HepG2 (cell line): ENCODE data around the gene HSP90AB1. TPM values are rescaled to one million over a fixed set of nuclear protein-coding genes. Genes with fewer than 3 reads are reported as not detected.

Source experiments
- ATF2 ChIP-seq: sonication (generic); formaldehyde crosslinking; IDR thresholded peaks from 2 replicates; pipeline ENCODE4 v1.4.0; 2020; ENCODE audit warnings: missing genetic modification reagents
- FOXA1 ChIP-seq, 2 experiments: fragments of 450-650 bp in 1 of 2; sonication (generic) in 1 of 2; formaldehyde crosslinking in 1 of 2; IDR thresholded peaks; 2 replicates each; pipeline versions ENCODE4 v1.4.0 to v1.6.1; 2016 to 2020; ENCODE audit warnings: missing genetic modification reagents in 1 of 2
- HNRNPLL ChIP-seq: fragments of 200-400 bp; formaldehyde crosslinking; IDR thresholded peaks from 2 replicates; pipeline ENCODE4 v1.6.1; 2017; ENCODE audit warnings: mild to moderate bottlenecking, low read depth, low read length; ENCODE audit not compliant: poor library complexity, severe bottlenecking
- KLF13 ChIP-seq: sonication (generic); formaldehyde crosslinking; IDR thresholded peaks from 2 replicates; pipeline ENCODE4 v1.4.0; 2020; ENCODE audit warnings: mild to moderate bottlenecking, missing genetic modification reagents
- NCOA5 ChIP-seq: sonication (generic); formaldehyde crosslinking; IDR thresholded peaks from 2 replicates; pipeline ENCODE4 v1.4.0; 2020; ENCODE audit warnings: missing genetic modification reagents
- SPEN ChIP-seq: sonication (generic); formaldehyde crosslinking; IDR thresholded peaks from 2 replicates; pipeline ENCODE4 v1.5.1; 2020; ENCODE audit warnings: low read depth, mild to moderate bottlenecking, missing genetic modification reagents
- ZFP36L2 ChIP-seq: sonication (generic); formaldehyde crosslinking; IDR thresholded peaks from 2 replicates; pipeline ENCODE4 v1.4.0; 2020; ENCODE audit warnings: missing genetic modification reagents
- ZNF18 ChIP-seq: sonication (generic); formaldehyde crosslinking; IDR thresholded peaks from 2 replicates; pipeline ENCODE4 v1.8.0; 2022; ENCODE audit warnings: mild to moderate bottlenecking, missing genetic modification reagents; ENCODE audit not compliant: insufficient replicate concordance
- ZNF382 ChIP-seq: sonication (generic); formaldehyde crosslinking; IDR thresholded peaks from 2 replicates; pipeline ENCODE4 v1.5.0; 2020; ENCODE audit warnings: missing genetic modification reagents, mild to moderate bottlenecking, borderline replicate concordance
- ZNF605 ChIP-seq: sonication (generic); formaldehyde crosslinking; IDR thresholded peaks from 2 replicates; pipeline ENCODE4 v1.8.0; 2022; ENCODE audit warnings: mild to moderate bottlenecking, missing genetic modification reagents
- ZNF737 ChIP-seq: sonication (generic); formaldehyde crosslinking; IDR thresholded peaks from 2 replicates; pipeline ENCODE4 v1.5.0; 2020; ENCODE audit warnings: missing genetic modification reagents, mild to moderate bottlenecking, borderline replicate concordance
- ZNF841 ChIP-seq: sonication (generic); formaldehyde crosslinking; IDR thresholded peaks from 2 replicates; pipeline ENCODE4 v1.8.1; 2023; ENCODE audit warnings: missing genetic modification reagents, borderline replicate concordance
- polyA plus RNA-seq, 8 experiments: library from polyadenylated mRNA; depleted of rRNA in 3 of 8; stranded (reverse) in 7 of 8; unstranded in 1 of 8; fragments of >200 nt; fragmentation: Illumina TruSeq in 4 of 8; extraction: Trizol in 4 of 8; gene quantifications; 2 replicates each; pipeline versions ENCODE4 v1.2.1 to v1.2.3, GENCODE V29; 2011 to 2016; ENCODE audit warnings: low read depth in 4 of 8, missing spikeins in 1 of 8, mixed read lengths in 1 of 8; ENCODE audit not compliant: insufficient read depth in 1 of 8
- total RNA-seq, 5 experiments: library from RNA; depleted of rRNA; stranded (reverse); fragments of >200 nt; fragmentation: Illumina TruSeq; extraction: Trizol; gene quantifications; 2 replicates each; pipeline ENCODE4 v1.2.3, GENCODE V29; 2016; ENCODE audit warnings: low read depth in 1 of 5
- TF ChIP-seq, protein P1 (sequence below): sonication (generic); formaldehyde crosslinking; IDR thresholded peaks from 2 replicates; pipeline ENCODE4 v1.5.0; 2020; ENCODE audit warnings: mild to moderate bottlenecking, missing genetic modification reagents
- TF ChIP-seq, protein P2 (sequence below): sonication (generic); formaldehyde crosslinking; IDR thresholded peaks from 2 replicates; pipeline ENCODE4 v1.4.0; 2020; ENCODE audit warnings: mild to moderate bottlenecking, missing genetic modification reagents, borderline replicate concordance
- TF ChIP-seq, protein P3 (sequence below): sonication (generic); formaldehyde crosslinking; IDR thresholded peaks from 2 replicates; pipeline ENCODE4 v1.8.0; 2022; ENCODE audit warnings: mild to moderate bottlenecking, missing genetic modification reagents, borderline replicate concordance

HSP90AB1 gene
- total and polyA plus RNA-seq, 2 of the 13 experiments (the other 11 are each of a cell fraction or from before 2014, with no cell fraction given): 1,325 to 1,472 TPM

GRCh38 chr6:44245912-44246662 is 814 bp upstream of the HSP90AB1 start (continued):
- TF ChIP-seq, protein P1, sequence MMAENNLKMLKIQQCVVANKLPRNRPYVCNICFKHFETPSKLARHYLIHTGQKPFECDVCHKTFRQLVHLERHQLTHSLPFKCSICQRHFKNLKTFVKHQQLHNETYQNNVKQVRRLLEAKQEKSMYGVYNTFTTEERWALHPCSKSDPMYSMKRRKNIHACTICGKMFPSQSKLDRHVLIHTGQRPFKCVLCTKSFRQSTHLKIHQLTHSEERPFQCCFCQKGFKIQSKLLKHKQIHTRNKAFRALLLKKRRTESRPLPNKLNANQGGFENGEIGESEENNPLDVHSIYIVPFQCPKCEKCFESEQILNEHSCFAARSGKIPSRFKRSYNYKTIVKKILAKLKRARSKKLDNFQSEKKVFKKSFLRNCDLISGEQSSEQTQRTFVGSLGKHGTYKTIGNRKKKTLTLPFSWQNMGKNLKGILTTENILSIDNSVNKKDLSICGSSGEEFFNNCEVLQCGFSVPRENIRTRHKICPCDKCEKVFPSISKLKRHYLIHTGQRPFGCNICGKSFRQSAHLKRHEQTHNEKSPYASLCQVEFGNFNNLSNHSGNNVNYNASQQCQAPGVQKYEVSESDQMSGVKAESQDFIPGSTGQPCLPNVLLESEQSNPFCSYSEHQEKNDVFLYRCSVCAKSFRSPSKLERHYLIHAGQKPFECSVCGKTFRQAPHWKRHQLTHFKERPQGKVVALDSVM: peak; percentile 55; the same call in 1 of the 2 replicates
- TF ChIP-seq, protein P2, sequence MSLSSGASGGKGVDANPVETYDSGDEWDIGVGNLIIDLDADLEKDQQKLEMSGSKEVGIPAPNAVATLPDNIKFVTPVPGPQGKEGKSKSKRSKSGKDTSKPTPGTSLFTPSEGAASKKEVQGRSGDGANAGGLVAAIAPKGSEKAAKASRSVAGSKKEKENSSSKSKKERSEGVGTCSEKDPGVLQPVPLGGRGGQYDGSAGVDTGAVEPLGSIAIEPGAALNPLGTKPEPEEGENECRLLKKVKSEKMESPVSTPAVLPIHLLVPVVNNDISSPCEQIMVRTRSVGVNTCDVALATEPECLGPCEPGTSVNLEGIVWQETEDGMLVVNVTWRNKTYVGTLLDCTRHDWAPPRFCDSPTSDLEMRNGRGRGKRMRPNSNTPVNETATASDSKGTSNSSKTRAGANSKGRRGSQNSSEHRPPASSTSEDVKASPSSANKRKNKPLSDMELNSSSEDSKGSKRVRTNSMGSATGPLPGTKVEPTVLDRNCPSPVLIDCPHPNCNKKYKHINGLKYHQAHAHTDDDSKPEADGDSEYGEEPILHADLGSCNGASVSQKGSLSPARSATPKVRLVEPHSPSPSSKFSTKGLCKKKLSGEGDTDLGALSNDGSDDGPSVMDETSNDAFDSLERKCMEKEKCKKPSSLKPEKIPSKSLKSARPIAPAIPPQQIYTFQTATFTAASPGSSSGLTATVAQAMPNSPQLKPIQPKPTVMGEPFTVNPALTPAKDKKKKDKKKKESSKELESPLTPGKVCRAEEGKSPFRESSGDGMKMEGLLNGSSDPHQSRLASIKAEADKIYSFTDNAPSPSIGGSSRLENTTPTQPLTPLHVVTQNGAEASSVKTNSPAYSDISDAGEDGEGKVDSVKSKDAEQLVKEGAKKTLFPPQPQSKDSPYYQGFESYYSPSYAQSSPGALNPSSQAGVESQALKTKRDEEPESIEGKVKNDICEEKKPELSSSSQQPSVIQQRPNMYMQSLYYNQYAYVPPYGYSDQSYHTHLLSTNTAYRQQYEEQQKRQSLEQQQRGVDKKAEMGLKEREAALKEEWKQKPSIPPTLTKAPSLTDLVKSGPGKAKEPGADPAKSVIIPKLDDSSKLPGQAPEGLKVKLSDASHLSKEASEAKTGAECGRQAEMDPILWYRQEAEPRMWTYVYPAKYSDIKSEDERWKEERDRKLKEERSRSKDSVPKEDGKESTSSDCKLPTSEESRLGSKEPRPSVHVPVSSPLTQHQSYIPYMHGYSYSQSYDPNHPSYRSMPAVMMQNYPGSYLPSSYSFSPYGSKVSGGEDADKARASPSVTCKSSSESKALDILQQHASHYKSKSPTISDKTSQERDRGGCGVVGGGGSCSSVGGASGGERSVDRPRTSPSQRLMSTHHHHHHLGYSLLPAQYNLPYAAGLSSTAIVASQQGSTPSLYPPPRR (CRISPR knock-in tag): no peak; the same call in 1 of the 2 replicates
- TF ChIP-seq ZNF605 (peak; percentile 97), ZNF737 (CRISPR knock-in tag) (no peak; the same call in 1 of the 2 replicates), ZFP36L2 (CRISPR knock-in tag) (no peak; the same call in 1 of the 2 replicates), HNRNPLL (peak; percentile 94), KLF13 (CRISPR knock-in tag) (peak; percentile 90; the same call in 1 of the 2 replicates), NCOA5 (CRISPR knock-in tag) (no peak), ZNF841 (CRISPR knock-in tag) (no peak; the same call in 1 of the 2 replicates), FOXA1 (IDR thresholded peaks at IDR 0.05) (no peak), FOXA1 (CRISPR knock-in tag; IDR thresholded peaks at IDR 0.05) (peak; percentile 48), ZNF382 (CRISPR knock-in tag) (no peak), ZNF18 (CRISPR knock-in tag) (peak; percentile 76), SPEN (CRISPR knock-in tag) (peak; percentile 48), ATF2 (CRISPR knock-in tag) (peak; percentile 83; the same call in 1 of the 2 replicates)
- TF ChIP-seq, protein P3, sequence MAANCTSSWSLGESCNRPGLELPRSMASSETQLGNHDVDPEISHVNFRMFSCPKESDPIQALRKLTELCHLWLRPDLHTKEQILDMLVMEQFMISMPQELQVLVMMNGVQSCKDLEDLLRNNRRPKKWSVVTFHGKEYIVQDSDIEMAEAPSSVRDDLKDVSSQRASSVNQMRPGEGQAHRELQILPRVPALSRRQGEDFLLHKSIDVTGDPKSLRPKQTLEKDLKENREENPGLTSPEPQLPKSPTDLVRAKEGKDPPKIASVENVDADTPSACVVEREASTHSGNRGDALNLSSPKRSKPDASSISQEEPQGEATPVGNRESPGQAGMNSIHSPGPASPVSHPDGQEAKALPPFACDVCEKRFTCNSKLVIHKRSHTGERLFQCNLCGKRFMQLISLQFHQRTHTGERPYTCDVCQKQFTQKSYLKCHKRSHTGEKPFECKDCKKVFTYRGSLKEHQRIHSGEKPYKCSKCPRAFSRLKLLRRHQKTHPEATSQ (CRISPR knock-in tag): 0 out of 2 replicates have a peak, but pooled peaks have one; percentile 90
